Measurements from ENCODE around the gene HTT.

Gene HTT

DNA sequence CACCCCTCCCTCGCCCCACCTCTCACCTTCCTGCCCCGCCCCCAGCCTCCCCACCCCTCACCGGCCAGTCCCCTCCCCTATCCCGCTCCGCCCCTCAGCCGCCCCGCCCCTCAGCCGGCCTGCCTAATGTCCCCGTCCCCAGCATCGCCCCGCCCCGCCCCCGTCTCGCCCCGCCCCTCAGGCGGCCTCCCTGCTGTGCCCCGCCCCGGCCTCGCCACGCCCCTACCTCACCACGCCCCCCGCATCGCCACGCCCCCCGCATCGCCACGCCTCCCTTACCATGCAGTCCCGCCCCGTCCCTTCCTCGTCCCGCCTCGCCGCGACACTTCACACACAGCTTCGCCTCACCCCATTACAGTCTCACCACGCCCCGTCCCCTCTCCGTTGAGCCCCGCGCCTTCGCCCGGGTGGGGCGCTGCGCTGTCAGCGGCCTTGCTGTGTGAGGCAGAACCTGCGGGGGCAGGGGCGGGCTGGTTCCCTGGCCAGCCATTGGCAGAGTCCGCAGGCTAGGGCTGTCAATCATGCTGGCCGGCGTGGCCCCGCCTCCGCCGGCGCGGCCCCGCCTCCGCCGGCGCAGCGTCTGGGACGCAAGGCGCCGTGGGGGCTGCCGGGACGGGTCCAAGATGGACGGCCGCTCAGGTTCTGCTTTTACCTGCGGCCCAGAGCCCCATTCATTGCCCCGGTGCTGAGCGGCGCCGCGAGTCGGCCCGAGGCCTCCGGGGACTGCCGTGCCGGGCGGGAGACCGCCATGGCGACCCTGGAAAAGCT lies at the start of gene HTT, which contains the start of gene HTT-AS:
Gene HTT (plus strand): TSS at position 604 of the 768 bp plus-strand sequence. CDS start 145 bp downstream, at position 749.
Gene HTT-AS (minus strand): TSS at position 461 of the 768 bp plus-strand sequence.
- DNase-seq (peak; percentile 94 to 96), ATAC-seq (peak; percentile 94)
- H3K27me3 Mint-ChIP-seq: no peaks in the 10 kb centered on the region

GRCh38 chr4:3025881-3026280 lies 48.6 kb upstream of the HTT start:
- H3K4me3 Mint-ChIP-seq: no peak overlapping the region
- H3K27me3 Mint-ChIP-seq: no peaks in the 10 kb centered on the region
- H3K27ac Mint-ChIP-seq: no peak overlapping the region
- H3K4me1 Mint-ChIP-seq: peaks cover 5% of the 10 kb centered on the region
- no peak for DNase-seq
- H3K9me3 Mint-ChIP-seq: peaks cover 5 to 14% of the 10 kb centered on the region in 2 donors
- ATAC-seq: no peak

More for the DNA sequence above, at the start of gene HTT, which contains the start of gene HTT-AS:
- H3K4me3 Mint-ChIP-seq: peak within 1 kb of the TSS; percentile 97 to 98
- H3K9me3 Mint-ChIP-seq: no peaks in the 10 kb centered on the region
- H3K4me1 Mint-ChIP-seq: peaks cover 30% of the 10 kb centered on the region
- peak within 1 kb of the TSS; percentile 92 to 97 for H3K27ac Mint-ChIP-seq

DNA sequence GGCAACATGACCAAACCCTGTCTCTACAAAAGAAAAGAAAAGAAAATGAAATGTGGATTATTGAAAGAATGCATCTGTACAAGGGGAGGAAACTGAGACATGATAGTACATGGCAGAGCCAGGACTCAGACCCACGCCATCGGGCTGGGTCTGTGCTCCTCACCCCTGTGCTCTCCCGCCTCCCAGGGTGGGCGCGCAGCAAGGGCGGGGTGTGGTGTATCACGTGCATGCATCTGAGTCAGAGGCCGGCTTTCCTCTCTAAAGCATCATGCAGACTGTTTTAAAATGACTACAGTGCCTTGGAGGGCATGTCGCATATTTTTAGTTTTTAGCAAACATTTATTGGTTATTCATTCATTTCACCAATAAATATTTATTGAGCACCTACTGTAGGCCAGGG lies 47.9 kb upstream of the HTT start:
- Mint-ChIP-seq H3K27ac (no peak overlapping the region), H3K9me3 (peaks cover 5 to 14% of the 10 kb centered on the region in 2 donors), H3K4me3 (no peak overlapping the region), H3K27me3 (no peaks in the 10 kb centered on the region), H3K4me1 (no peaks in the 10 kb centered on the region)
- no peak for DNase-seq
- ATAC-seq: no peak

GRCh38 chr4:3029464-3029863 lies 45.0 kb upstream of the HTT start:
- ATAC-seq: no peak
- H3K9me3 Mint-ChIP-seq: no peaks in the 10 kb centered on the region

DNA sequence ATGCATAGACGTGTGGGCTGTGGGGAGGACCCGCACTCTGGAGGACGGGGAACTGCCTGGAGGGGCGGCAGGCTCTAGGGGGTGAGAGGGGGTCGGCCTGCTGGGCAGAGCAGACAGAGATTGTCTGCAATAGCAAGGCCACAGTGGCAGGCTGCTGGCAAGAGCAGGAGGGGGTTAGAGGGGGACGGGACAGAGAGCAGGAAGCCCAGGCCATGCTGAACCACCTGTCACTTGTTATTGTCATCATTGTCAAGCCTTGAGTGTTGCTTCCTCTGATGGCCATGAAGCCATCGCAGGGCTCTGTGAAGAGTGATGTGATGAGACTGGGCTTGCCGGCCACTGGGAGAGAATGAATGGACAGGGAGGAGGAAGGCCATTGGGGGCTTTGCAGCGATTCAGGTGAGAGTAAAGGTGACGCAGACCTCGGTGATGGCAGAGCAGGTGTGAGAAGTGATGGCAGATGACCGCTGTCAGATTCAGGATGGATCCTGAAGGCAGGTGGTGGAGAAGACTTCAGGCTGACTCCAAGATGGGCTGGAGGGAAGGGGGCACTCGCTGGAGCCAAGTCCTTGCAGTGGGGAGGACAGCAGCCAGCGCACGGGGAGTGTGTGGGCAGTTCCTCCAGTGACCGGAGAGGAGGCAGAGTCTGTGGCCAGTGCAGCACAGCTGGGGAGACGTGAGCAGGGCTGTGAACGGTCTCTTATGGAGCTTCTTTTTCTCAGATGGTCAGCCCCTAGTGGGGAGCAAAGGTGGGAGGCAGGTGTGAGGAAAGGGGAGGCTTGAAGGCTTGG lies 43.7 kb upstream of the HTT start:
- H3K4me3 Mint-ChIP-seq: no peak overlapping the region
- H3K27ac Mint-ChIP-seq: peak overlapping the region in 1 of 2 donors; percentile 37
- H3K9me3 Mint-ChIP-seq: no peaks in the 10 kb centered on the region
- no peak for ATAC-seq
- no peaks in the 10 kb centered on the region for H3K4me1 Mint-ChIP-seq
- DNase-seq: no peak
- no peaks in the 10 kb centered on the region for H3K27me3 Mint-ChIP-seq

More at GRCh38 chr4:3029464-3029863, 45.0 kb upstream of the HTT start:
- Mint-ChIP-seq H3K4me3 (no peak overlapping the region), H3K27ac (no peak overlapping the region), H3K4me1 (no peaks in the 10 kb centered on the region), H3K27me3 (no peaks in the 10 kb centered on the region)
- DNase-seq: no peak

DNA sequence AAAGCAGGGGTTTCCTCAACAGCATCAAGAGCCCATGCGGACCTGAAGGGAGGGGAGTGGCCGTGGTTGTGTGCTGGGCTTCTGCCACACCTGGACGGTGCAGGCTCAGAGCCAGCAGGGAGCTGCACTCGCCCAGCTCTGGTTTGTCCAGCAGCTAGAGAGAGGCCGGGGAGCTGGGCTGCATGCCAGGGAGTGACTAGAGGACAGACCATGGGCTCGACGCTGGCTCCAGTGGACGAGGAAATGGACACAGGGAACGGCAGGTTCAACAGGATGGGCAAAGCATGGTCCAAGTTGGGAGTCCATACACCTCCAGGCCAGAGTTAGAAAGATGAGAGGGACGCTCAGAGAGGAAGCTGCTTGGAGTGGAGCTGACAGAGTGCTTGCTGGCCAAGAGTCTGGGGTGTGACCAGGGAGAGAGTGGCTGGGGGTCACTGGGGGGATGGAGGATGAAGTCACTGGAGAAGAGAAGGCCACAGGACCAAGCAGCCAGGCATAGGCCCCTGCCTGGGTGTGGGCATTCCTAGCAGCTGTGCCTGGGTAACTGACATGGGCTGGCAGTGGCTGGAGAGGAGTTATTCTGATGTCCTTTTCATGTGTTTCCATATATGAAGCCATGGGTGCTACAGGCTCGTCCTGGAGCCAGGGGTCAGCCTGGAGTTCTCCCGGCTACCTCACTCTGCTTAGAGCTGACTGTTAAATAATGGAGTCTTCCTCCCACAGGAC lies 43.0 kb upstream of the HTT start:
- no peak for ATAC-seq
- Mint-ChIP-seq H3K9me3 (no peaks in the 10 kb centered on the region), H3K4me1 (no peaks in the 10 kb centered on the region), H3K27ac (no peak overlapping the region), H3K27me3 (no peaks in the 10 kb centered on the region), H3K4me3 (no peak overlapping the region)
- no peak for DNase-seq

GRCh38 chr4:3034231-3034630 lies 40.2 kb upstream of the HTT start:
- H3K27ac Mint-ChIP-seq: no peak overlapping the region
- H3K4me3 Mint-ChIP-seq: no peak overlapping the region
- DNase-seq (no peak), ATAC-seq (no peak)
- H3K9me3 Mint-ChIP-seq: no peaks in the 10 kb centered on the region
- H3K4me1 Mint-ChIP-seq: peaks cover 18% of the 10 kb centered on the region
- H3K27me3 Mint-ChIP-seq: peaks cover 5% of the 10 kb centered on the region

DNA sequence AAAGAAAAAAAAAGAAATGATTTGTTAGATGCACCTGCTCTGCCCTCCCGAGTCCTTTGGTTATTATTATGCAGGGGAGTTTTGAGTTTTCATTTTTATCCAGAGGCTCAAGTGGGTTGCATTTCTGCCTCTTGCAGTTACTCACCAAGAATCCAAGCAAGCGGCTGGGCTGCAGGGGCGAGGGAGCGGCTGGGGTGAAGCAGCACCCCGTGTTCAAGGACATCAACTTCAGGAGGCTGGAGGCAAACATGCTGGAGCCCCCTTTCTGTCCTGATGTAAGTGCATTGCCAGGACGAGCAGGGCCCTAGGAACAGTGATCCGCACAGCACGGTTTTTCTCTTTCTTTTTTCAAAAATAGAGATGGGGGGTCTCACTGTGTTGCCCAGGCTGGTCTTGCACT lies 39.2 kb upstream of the HTT start:
- Mint-ChIP-seq H3K27me3 (peaks cover 9% of the 10 kb centered on the region), H3K9me3 (no peaks in the 10 kb centered on the region), H3K27ac (no peak overlapping the region), H3K4me1 (peaks cover 18% of the 10 kb centered on the region), H3K4me3 (no peak overlapping the region)
- DNase-seq (no peak), ATAC-seq (no peak)

DNA sequence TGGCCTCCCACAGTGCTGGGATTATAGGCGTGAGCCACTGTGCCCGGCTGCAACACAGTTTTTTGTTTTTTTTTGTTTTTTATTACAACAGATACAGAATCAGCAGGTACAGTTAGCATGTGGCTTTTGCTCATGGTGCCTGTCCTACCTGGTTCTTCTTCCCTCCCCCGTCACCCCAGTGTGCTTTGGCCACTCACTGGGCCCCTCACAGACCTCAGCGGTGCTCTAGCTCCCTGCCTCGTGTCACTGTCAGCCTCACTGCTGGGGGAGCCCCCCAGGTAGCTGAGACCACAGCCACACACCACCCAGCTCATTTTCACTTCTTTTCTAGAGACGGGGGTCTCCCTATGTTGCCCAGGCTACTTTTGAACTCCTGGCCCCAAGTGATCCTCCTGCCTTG lies 38.8 kb upstream of the HTT start:
- DNase-seq (no peak), ATAC-seq (no peak)
- H3K4me1 Mint-ChIP-seq: peaks cover 22% of the 10 kb centered on the region
- H3K27ac Mint-ChIP-seq: no peak overlapping the region
- no peaks in the 10 kb centered on the region for H3K9me3 Mint-ChIP-seq
- H3K4me3 Mint-ChIP-seq: no peak overlapping the region
- H3K27me3 Mint-ChIP-seq: peaks cover 13% of the 10 kb centered on the region

GRCh38 chr4:3036131-3036952 lies 38.1 kb upstream of the HTT start:
- no peaks in the 10 kb centered on the region for H3K9me3 Mint-ChIP-seq
- DNase-seq (no peak), ATAC-seq (no peak)
- peaks cover 29% of the 10 kb centered on the region for H3K4me1 Mint-ChIP-seq
- peaks cover 19% of the 10 kb centered on the region for H3K27me3 Mint-ChIP-seq
- H3K4me3 Mint-ChIP-seq: no peak overlapping the region
- no peak overlapping the region for H3K27ac Mint-ChIP-seq

DNA sequence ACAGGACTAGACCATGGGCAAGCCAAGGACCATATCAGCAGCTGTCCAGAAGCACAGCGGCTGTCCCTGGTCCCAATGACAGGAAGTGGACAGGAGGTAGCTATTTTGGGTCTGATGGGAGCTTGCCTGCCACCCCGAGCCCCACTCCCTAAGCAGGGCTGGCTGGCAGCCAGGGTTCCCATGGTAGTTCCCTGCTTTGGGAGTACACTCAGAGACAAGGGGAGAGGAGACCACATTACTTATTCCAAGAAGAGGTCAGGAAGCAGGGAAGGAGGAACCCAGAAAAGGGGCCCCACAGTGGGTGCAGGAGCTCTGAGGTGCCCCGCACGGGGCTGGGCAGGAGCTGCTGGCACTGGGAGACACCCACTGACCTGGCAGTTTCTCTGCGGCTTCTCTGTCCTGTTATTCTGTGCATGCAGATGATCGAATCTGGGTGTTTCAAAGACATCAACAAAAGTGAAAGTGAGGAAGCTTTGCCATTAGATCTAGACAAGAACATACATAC lies 36.5 kb upstream of the HTT start:
- no peaks in the 10 kb centered on the region for H3K9me3 Mint-ChIP-seq
- H3K27ac Mint-ChIP-seq: peak overlapping the region in 1 of 2 donors; percentile 38
- ATAC-seq: peak; percentile 42
- H3K4me3 Mint-ChIP-seq: peak overlapping the region; percentile 68 to 69
- H3K4me1 Mint-ChIP-seq: peaks cover 43% of the 10 kb centered on the region
- peaks cover 31% of the 10 kb centered on the region for H3K27me3 Mint-ChIP-seq
- DNase-seq: no peak

- peaks cover 31% of the 10 kb centered on the region for H3K27me3 Mint-ChIP-seq
- ATAC-seq (no peak), DNase-seq (no peak)
- H3K4me3 Mint-ChIP-seq: no peak overlapping the region
- H3K27ac Mint-ChIP-seq: no peak overlapping the region
- H3K9me3 Mint-ChIP-seq: no peaks in the 10 kb centered on the region
- peaks cover 53% of the 10 kb centered on the region for H3K4me1 Mint-ChIP-seq
Observed at GRCh38 chr4:3039706-3040366, 34.6 kb upstream of the HTT start.

GRCh38 chr4:3040452-3041191 lies 33.9 kb upstream of the HTT start:
- ATAC-seq (no peak), DNase-seq (no peak)
- Mint-ChIP-seq H3K27ac (peak overlapping the region in 1 of 2 donors; percentile 19), H3K4me3 (peak overlapping the region; percentile 82 to 90), H3K4me1 (peaks cover 61% of the 10 kb centered on the region), H3K27me3 (peaks cover 31% of the 10 kb centered on the region), H3K9me3 (peaks cover 4% of the 10 kb centered on the region in 2 donors)

Data from stimulated activated naive CD8-positive, alpha-beta T cell treated with anti-CD3 and anti-CD28 coated beads, Interleukin-15, amount 100 ng/mL, for 72 hours (primary cell).